Measurements from ENCODE around the gene MED13L.

Gene MED13L

GRCh38 chr12:116174904-116175303 is 102.6 kb downstream of the MED13L start:
- no peak for DNase-seq

DNA sequence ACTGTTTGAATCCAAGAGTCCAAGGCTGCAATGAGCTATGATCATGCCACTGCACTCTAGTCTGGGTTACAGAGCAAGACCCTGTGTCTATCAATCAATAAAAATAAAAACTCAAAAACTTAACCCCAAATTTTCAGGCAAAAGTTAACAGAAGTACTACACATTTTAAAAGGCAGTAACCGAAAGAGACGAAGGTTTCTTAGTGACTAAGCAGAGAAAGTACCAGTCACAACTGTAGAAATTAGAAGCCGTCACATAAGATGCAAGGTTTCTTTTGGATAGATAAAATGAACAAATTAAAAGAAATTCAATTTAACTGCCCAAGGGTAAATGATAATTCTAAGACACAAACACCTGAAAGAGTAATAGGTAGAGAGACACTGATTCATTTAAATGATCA is 103.5 kb downstream of the MED13L start:
- no peak for DNase-seq

DNA sequence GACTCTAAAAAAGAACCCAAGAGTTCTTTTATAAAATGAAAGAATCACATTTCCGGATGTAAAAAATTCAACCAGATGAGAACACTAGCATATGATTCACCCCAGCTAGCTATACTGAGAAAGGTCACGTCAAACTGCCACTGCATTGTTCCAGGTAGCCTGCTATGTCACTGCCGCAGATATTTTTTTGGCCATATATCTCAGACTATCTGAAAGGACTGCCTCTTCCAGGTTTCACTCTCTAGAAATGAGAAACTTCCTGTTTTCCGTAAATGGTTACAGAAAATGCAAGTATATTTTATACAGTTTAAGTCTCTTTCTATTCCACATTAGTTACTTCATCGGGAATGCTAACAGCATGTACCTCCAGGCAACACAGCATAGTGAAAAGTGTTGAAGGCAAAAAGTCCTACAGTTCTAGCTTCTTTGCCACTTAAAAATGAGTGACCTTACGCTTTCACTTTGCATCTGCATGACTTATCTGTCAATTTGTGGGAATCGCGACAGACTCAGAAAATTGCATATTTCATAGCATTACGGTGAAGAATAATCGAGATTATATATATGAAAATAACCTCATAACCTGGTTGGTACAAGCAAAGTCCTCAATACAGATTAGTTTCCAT is 105.2 kb downstream of the MED13L start:
- DNase-seq, result peak; percentile 46

- DNase-seq, result no peak
Observed at GRCh38 chr12:116171549-116171948, 105.9 kb downstream of the MED13L start.

- no peak for DNase-seq
Observed at GRCh38 chr12:116169071-116169470, 108.4 kb downstream of the MED13L start.

DNA sequence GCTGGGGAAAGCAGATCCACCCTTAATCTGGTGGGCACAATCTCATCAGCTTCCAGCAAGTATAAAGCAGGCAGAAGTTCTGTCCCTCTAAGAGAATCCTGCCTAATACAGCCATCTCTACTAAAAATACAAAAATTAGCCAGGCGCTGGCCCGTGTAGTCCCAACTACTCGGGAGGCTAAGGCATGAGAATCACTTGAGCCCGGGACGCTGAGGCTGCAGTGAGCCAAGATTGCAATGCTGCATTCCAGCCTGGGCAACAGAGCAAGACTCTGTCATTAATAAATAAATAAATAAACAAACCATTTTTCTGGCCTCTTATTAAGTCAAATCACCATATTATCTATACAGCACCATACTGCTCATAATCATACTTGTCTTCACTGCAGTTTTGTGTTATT is 111.2 kb downstream of the MED13L start:
- DNase-seq, result no peak

DNA sequence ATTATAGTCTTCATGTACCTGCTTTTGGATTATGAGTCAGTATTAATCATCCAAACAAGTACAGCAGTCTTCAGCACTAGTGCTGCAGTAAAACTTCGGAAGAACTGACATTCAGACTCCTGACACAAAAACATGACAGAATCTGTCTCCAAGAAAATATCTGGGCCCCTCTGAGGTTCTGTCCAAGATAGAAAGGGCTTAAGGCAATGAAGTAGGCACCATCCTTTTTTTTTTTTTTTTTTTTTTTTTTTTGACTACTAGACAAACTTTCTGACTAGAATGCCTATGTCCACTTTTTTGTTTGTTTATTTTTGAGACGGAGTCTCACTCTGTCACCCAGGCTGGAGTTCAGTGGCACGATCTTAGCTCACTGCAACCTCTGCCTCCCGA is 112.5 kb downstream of the MED13L start:
- DNase-seq, result no peak

GRCh38 chr12:116164250-116165035 is 113.0 kb downstream of the MED13L start:
- no peak for DNase-seq

DNA sequence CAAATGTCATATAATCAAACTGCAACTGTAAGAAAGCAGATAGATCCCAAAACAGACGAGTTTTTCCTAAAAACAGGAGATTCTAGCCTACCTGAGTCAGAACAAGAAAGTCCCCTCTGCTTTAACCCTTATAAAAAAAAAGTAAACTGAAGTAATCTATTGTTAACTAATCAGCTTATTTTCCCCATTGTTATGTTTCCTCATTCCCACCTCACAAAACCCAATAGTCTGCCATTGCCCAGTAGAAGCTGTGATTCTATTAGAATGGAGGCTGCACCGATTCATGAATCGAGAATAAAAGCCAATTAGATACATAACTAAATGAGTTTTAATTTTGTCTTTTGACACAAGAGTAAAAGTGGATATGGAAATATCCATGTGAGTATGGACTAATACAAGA is 115.4 kb downstream of the MED13L start:
- DNase-seq, result no peak

DNA sequence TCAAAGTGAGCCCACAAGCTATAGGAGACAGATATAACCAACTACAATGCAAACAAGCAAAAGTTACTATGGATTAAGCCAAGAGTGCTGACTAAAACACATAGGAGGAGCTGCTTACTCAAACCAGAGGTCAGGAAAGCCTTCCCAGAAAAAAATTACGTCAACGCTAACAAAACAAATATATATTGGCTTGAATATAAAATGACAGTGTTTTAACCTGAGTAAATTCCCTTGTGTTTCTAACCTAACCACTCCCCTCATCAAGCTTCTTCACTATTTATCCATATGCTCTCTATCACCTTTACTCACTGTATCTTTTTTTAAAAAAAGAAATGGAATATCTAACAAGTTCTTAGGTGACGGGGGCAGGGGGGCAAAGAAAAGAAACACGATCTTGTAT is 115.9 kb downstream of the MED13L start:
- DNase-seq, result no peak

DNA sequence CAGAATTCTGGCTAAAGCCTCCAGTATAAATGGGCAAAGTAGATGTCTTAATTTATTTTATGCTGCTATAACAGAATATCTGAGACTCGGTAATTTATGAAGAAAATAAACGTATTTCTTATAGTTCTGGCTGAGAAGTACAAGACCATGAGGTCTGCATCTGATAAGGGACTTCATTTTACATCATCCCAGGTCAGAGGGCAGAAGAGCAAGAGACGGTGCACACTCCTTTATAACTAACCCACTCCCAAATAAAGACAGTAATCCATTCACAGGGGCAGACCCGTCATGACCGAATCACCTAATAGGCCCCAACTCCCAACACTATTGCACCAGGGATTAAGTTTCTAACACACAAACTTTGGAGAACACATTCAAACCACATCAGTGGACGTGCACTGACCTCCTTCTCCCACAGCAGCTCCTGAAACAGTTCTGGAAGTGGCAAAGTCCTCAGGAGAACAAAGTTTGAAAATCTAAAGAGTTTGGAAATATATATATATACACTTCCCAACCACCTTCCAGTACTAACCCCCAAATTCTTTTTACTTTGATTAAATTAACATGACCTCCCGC is 116.5 kb downstream of the MED13L start:
- DNase-seq, result no peak

DNA sequence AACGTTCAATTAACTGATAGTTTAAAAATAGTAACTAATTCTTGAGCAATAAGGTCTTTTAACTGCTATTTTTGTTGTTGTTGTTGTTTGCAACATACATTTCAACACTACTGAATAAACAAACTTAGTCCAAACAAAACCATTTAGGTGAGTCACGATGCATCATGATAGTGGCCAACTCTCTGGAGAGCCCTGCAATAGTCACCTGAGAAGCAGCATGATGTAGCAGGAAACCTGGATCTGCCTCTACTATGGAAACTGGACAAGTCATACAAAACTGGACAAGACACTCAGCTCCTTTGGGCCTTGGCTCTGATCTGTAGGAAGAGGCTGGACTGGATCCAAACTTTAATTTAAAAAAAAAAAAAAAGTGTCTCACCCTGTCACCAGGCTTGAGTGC is 117.3 kb downstream of the MED13L start:
- DNase-seq, result no peak

DNA sequence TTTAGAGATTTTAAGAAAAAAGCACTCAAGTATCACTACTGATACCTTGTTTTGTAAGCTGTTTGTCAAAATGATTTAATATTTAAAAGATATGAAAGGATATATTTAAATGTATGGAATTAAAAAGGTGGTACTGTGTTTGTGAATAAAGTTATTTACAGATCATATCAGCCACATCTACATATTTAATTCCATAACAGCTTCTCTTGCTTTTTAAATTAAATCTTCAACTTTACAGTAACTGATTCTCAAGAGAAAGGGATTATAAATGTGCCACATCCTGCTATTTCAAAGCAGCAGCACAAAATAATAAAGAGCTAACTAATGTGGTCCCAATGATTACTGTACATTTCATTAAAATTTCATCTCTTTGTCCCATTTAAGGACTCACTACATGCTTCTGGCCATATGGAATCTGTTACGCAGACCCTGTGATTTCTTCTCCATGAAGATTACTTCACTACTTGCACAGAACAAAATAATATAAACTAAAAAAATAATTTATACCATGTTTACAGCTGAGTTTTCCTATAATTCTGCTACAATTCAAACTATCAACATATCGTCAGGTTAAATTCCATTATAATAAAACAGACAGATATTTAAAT is 117.8 kb downstream of the MED13L start:
- DNase-seq, result no peak

GRCh38 chr12:116159175-116159574 is 118.3 kb downstream of the MED13L start:
- no peak for DNase-seq

- DNase-seq, result no peak
Observed at GRCh38 chr12:116157845-116158267, 119.6 kb downstream of the MED13L start.

DNA sequence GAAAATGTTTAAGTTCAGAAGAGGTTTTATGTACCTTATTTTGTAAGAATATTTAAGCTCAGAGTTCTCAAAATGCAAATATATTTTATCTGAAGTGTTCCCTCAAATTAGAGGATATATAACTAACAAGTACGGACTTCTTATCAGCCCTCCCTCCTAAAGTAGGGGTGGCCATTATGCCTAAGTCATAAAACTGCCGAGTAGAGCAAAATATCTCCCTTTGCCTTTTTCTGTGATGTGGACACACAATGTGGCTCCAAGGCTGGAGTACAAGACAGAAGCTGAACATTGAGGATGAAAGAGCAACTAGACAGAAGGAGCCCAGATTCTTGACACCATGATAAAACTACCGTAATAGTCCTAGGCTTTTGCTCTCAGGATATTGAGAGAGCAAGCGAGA is 120.9 kb downstream of the MED13L start:
- DNase-seq, result no peak

DNA sequence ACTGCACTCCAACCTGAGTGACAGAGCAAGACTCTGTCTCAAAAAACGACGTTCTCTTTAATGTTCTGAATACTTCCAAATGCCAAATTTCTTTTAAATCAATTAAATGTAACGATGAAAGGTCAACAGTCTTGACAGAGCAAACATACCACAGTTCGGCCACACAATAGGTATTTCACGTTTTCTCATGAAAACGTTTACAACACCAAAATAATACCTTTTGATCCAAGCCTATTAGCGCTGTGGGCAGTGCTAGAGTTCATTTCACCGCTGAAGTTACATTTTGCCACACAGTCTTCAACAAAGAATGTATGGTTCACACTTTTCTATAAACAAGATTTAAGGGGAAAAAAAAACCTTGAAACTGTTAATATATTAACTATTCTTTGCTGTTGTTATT is 122.1 kb downstream of the MED13L start:
- DNase-seq, result no peak

- no peak for DNase-seq
Observed at GRCh38 chr12:116153983-116154382, 123.5 kb downstream of the MED13L start.

- DNase-seq, result no peak
Observed at GRCh38 chr12:116153113-116153512, 124.4 kb downstream of the MED13L start.

DNA sequence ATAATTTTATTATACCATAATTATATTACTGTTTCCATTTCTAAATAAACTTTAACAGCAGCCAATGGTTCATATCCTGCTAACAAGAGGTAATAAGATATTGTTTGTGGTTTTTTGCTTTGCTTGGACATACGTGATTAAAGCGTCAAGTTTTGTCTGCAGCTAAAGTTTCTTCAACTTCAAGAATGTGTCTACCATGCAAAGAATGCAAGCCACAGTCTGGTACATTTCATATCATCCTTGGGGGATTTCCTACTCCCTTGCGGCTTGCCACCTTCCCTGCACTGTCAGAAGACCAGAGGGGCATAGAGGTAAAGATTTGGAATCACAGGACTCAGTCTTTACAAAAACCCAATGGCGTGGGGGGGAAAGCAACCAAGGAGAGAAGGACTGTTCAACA is 125.2 kb downstream of the MED13L start:
- no peak for DNase-seq

GRCh38 chr12:116150452-116150851 is 127.0 kb downstream of the MED13L start:
- no peak for DNase-seq

DNA sequence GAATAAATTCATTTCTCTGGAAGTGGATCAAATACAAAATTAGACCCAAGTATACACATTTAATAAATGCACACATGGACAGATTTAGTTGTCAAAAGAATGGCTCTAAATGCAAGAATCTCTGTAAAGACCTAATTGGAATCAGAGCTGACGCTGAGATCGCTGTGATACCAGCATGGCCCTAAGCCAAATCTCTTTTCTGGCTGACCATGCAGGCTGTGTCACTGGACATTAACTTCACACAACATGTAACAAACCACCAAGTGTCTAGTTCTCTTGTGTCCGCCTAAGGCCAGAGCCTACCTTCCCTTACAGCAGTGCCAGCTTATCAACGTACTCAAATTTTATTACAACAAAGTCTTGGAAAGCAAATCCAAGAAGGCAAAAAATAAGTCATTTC is 127.5 kb downstream of the MED13L start:
- DNase-seq, result no peak

DNA sequence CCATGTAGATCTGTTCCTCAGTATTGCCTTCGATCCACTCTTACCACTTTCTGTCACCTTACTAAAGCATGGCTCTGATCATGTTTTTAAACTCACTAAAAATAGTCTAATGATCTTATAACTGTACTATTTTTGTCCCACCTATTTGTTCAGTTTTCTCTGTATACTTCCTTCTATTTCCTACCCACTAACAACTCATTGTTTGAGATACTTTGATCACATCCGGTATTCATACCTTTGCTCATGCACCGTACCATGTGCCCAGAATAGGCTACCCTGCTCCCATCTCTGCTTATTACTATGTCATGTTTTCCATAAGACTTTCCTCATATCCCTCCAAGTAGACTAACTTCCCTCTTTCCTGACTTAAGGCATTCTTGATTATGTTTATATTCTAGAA is 128.6 kb downstream of the MED13L start:
- no peak for DNase-seq

GRCh38 chr12:116146386-116146785 is 131.1 kb downstream of the MED13L start:
- DNase-seq, result no peak

Measured in CD4-positive, alpha-beta T cell treated with Interleukin-4 for 4 hours (primary cell).